HS-27A (cell line): ENCODE measurements around the gene RAB11A.

Source experiments
- DNase-seq: peaks from one replicate; pipeline ENCODE4 v3.0.0-alpha.2; 2012; ENCODE audit warnings: low read depth, missing footprints

Gene RAB11A

DNA sequence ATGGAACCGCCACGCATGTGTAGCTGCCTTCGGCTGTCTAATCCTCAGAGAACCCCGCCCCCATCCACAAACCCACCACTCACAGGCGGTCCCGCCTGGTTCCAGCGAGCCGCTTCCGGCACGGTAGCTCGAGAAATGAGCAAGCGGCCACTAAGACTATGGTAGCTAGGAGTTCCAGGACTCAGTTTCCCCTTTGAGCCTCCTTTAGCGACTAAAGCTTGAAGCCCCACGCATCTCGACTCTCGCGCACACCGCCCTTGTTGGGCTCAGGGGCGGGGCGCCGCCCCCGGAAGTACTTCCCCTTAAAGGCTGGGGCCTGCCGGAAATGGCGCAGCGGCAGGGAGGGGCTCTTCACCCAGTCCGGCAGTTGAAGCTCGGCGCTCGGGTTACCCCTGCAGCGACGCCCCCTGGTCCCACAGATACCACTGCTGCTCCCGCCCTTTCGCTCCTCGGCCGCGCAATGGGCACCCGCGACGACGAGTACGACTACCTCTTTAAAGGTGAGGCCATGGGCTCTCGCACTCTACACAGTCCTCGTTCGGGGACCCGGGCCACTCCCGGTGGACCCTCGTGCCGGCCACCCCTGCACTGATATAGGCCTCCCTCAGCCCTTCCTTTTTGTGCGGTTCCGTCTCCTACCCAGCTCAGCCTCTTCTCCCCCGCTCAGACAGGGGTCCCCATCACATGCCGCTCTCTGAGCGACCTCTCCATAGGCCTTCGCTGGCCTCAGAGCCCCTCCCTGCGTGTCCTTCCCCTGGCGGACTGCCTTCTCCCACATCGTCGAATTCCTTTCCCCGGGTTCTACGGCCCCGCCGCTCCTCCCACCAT is at the start of gene RAB11A:
RAB11A (plus strand) TSS at position 366 of the 828 bp plus-strand sequence; CDS start at position 461, 95 bp downstream.
- DNase-seq, result peak; percentile 96

- DNase-seq, result no peak
Observed at GRCh38 chr15:65819563-65819960, 49.7 kb upstream of the RAB11A start.

- DNase-seq, result no peak
Observed at GRCh38 chr15:65821070-65821469, 48.2 kb upstream of the RAB11A start.

DNA sequence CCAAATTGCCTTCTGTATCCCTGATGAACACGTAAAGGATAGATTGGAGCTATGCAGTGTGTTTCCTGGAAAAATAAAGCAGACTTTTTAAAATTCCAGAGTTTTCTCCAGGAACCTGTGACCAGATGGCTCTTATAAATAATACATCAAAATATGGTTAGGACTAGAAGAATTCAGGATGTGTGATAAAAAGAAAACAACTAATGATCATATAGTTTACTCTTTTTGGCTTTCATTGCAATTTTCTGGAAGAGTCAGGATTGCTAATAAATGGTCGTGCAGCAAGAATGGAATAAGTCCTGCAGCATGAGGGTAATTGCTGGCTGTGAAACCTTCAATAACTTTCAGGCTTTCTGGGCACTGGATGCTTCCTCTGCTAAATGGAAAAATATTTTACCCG is 47.0 kb upstream of the RAB11A start:
- DNase-seq, result no peak

DNA sequence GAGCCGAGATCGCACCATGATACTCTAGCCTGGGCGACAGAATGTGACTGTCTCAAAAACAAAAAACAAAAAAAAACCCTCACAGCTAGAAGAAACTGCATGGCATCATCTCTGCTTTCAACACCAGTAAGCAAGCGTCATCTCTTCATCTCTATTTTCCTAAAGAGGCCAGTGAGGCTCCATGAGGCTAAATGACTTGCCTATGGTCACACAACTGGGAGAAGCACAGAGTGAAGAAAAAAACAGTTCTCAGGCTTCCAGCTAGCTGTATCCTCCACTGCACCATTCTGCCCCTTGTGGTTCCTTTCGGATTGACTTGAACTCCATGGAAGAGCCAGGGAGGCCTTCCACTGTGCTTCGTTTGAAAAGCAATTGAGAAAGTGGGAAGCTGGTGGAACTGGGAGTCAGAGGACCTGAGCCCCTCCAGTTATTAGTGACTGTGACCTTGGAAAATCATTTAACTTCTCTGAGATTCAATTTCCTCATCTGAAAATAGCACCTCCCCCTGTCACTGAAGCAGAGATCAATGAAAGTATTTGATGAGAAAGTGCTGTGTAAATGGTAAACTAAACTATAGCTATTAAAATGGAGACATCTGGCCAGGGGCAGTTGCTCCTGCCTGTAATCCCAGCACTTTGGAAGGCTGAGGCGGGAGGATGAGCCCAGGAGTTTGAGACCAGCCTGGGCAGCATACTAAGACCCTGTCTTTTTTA is 45.1 kb upstream of the RAB11A start:
- peak; percentile 29 for DNase-seq

- no peak for DNase-seq
Observed at GRCh38 chr15:65824941-65825544, 44.2 kb upstream of the RAB11A start.

- no peak for DNase-seq
Observed at GRCh38 chr15:65827065-65827464, 42.2 kb upstream of the RAB11A start.

DNA sequence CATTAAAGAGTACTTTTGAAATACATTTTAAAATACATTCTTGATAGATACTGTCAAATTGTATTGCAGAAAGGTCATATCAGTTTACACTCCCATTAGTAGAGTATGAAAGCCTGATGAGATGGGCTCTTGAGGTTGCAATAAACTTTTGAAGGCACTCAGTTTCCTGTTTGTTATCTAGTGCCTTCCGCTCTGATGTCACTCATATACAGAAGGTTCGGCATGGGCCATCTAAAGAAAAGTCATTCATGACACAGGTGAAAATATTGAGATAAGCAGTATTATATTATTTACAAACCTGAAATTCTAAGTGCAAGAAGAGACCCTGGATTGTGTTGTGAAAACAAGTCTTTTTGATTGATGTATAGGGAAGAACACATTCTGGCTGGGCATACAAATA is 40.7 kb upstream of the RAB11A start:
- no peak for DNase-seq

DNA sequence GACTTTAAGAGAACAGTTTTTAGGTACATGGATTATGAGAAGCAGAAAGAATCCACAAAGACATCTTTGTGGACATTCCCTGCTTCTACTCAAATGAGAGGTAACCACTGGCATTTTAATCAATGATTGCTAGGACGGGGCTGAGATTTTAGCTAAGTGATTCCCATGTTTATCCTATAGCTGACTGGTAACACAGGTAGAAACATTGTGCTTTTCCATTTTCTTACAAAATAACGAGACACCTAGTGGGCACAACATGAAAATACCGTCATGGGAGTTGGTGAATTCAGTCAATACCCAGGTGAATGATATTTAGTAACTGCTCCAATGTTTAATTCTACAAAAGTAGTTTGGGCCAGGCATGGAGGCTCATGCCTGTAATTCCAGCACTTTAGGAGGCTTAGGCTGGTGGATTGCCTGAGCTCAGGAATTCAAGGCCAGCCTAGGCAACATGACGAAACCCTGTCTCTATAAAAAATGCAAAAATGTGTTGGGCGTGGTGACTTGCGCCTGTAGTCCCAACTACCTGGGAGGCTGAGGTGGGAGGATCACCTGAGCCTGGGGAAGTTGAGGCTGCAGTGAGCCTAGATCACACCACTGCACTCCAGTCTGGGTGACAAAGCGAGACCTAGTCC is 40.0 kb upstream of the RAB11A start:
- DNase-seq, result no peak

GRCh38 chr15:65832549-65833364 is 36.5 kb upstream of the RAB11A start:
- peak; percentile 88 for DNase-seq

DNA sequence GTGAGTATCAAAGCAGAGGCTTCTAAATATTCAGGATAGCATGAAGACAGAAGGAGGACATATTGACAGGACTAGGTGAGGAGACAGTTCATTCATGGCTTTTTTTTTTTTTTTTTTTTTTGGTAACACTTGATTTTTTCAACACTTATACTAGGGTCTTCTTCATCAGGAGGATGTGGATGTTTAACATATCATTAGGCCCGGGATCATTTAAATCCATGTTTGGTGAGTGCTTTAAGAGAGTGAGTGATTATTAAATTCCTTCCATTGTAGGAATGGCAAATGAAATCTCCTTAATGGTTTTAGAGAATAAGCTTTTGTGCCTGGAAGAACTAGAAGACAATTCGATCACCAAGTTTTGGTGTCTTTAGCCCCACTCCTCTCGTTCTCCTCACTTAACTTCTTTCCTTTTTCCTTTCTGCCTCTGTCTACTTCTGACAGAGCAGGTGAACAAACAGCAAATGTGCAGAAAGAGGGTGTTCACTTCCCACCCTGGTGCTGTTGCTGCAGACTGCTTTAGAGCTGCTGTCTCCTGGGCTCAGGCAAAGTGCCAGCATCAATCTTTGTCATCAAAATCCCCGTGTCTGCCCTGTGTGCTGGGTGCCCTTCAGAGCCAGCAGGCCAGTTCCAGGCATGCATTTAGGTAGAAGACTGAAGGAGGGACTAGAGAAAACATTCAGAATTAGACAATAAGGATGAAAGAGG is 35.6 kb upstream of the RAB11A start:
- no peak for DNase-seq

DNA sequence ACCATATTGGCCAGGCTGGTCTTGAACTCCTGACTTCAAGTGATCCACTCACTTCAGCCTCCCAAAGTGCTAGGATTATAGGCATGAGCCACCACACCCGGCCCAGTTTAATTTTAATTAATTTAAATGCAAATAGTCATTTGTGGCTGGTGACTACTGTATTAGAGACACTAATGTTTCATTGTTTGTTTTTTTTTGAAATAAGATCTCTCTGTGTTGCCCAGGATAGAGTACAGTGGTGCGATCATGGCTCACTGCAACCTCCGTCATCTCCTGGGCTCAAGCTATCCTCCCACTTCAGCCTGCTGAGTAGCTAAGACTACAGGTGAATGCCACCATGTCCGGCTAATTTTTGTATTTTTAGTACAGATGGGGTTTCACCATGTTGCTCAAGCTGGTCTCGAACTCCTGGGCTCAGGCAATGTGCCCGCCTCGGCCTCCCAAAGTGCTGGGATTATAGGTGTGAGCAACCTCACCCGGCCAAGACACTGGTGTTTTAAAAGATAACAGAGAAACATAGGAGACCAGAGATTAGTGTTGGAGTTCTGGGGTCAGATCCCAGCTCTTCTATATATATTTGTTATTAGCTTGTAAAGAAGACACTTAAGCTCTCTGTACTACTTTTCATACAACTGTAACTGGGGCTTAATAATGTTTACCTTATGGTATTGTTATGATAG is 34.5 kb upstream of the RAB11A start:
- DNase-seq, result no peak

GRCh38 chr15:65835447-65835846 is 33.8 kb upstream of the RAB11A start:
- no peak for DNase-seq

GRCh38 chr15:65836665-65837064 is 32.6 kb upstream of the RAB11A start:
- no peak for DNase-seq

DNA sequence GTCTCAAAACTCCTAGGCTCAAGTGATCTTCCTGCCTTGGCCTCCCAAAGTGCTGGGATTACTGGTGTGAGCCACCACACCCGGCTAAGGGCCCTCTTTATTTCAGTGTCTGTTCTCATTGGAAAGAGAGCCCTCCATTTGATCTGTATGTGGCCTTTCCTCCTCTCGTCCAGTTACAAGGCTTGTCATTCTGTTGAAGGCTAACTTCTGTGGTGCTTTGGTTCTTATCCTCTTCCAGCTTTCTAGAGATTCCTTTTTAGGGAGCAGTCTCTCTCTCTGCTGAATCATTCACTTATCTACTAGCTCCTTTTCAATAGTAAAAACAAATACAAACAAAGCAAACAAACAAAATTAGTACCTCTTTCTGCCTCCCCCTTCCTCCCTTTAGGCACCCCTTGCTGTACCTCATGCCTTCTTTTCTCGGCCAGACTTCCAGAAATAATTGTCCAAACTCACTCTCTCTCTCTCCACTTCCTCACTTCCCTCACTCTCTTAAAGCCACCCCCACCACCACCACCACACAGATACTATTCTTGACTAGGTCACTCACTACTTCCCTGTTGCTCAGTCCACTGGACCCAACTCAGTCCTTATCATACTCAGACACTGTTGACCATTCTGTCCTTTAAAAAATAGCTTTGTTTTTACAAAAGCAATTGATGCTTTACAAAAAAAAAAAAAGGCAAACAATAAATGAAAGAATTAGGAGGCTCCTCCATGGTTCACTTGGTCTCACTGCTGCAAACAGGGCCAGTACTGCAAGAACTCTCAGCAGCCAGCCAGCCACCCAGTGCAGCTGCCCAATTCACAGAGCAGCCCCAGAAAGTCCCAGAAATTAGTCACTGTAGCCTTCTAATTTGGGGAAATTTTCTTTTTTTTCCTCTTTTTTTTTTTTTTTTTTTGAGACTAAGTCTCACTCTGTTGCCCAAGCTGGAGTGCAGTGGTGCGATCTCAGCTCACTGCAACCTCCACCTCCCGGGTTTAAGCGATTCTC is 31.7 kb upstream of the RAB11A start:
- DNase-seq, result no peak

GRCh38 chr15:65839354-65839901 is 29.9 kb upstream of the RAB11A start:
- DNase-seq, result no peak

- DNase-seq, result no peak
Observed at GRCh38 chr15:65839985-65840384, 29.3 kb upstream of the RAB11A start.

DNA sequence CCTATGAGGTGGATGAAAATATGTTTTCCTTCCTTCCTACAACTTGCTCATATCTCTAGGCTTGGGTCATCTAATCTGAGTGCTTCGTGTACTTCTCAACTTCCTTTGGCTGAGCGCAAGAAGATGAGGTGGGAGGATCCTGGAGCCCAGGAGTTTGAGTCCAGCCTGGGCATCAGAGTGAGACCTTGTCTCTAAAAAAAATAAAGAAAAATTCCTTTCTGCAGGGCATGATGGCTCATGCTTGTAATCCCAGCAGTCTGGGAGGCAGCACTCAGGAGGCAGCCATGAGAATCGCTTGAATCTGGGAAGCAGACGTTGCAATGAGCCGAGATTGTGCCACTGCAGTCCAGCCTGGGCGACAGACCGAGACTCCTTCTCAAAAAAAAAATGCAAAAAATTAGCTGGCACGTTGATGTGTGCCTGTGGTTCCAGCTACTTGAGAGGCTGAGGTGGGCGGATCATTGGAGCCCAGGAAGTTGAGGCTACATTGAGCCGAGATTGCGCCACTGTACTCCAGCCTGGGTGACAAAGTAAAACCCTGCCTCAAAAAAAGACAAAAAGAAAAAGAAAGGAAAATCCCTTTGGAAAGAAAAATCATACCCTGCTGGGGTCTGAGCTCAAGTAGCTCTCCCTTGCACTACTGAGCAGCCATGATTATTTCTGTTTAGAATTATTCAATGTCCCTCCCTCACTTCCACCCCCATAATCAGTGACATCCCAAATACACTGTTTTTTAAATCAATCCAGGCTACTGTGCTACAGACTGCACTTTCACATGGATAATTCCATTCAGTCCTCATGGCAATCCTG is 28.0 kb upstream of the RAB11A start:
- DNase-seq, result no peak
